ENCODE results near the gene CACNB2.

- TF ChIP-seq CTCF (IDR thresholded peaks at IDR 0.05) (no peak), POLR2A (IDR thresholded peaks at IDR 0.05) (no peak)
Measured at GRCh38 chr10:18341055-18341454, 200.8 kb downstream of the CACNB2 start.
